SJSA1 (cell line): ENCODE measurements around the gene IL4R. TPM values are rescaled to one million over a fixed set of nuclear protein-coding genes. Genes with fewer than 3 reads are reported as not detected.

Experiments
- DNase-seq, 2 experiments: peaks; one replicate each; pipeline ENCODE4 v3.0.0-alpha.2; 2015 to 2020; ENCODE audit warnings: low spot score in 2 of 2, low read depth in 1 of 2
- H3K27ac ChIP-seq: fragments of 250-450 bp; sonication (Bioruptor Pico); 2 replicates; pipeline ENCODE4 v1.5.1; 2020; ENCODE audit warnings: mild to moderate bottlenecking, moderate library complexity
- H3K27me3 ChIP-seq: fragments of 250-450 bp; sonication (Bioruptor Pico); replicated peaks from 2 replicates; pipeline ENCODE4 v1.5.1; 2020; ENCODE audit warnings: mild to moderate bottlenecking, moderate library complexity
- H3K36me3 ChIP-seq: fragments of 250-450 bp; sonication (Bioruptor Pico); 2 replicates; pipeline ENCODE4 v1.5.1; 2020; ENCODE audit warnings: mild to moderate bottlenecking
- H3K4me1 ChIP-seq: fragments of 250-450 bp; sonication (Bioruptor Pico); replicated peaks from 2 replicates; pipeline ENCODE4 v1.6.1; 2021; ENCODE audit warnings: mild to moderate bottlenecking
- H3K4me3 ChIP-seq: fragments of 250-450 bp; sonication (Bioruptor Pico); 2 replicates; pipeline ENCODE4 v1.5.1; 2020; ENCODE audit warnings: mild to moderate bottlenecking
- H3K9me3 ChIP-seq: fragments of 250-450 bp; sonication (Bioruptor Pico); replicated peaks from 2 replicates; pipeline ENCODE4 v1.5.1; 2020; ENCODE audit warnings: mild to moderate bottlenecking
- total RNA-seq: library from RNA; depleted of rRNA; stranded (reverse); fragments of >200 nt; shearing (Covaris generic); gene quantifications from 2 replicates; pipeline ENCODE4 v1.2.3, GENCODE V29; 2014

The IL4R gene
- total RNA-seq, 1 experiment from 2014 or later = 5.1 TPM

DNA sequence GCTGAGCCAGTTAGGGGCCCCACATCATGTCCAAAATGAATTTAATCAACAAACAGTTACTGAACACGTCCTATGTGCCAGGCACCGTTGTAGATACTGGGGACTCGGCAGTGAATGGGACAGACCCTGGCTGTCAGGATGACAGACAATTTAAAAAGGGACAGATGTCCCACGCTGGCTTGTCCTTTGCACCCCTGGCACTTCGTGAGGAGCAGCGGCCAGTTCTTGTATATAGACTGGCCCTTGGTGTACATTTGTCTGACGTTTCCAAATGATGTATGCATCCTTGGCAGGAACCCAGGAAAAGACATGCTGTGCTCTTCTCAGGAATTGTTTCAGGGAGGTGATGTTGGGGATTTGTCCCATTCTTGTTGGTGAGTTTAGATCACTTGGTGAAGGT, 21.1 kb downstream of the IL4R start:
- Histone ChIP-seq H3K9me3 (no peaks in the 10 kb centered on the region), H3K27me3 (no peaks in the 10 kb centered on the region), H3K4me1 (no peaks in the 10 kb centered on the region), H3K4me3 (no peak overlapping the region), H3K27ac (no peak overlapping the region), H3K36me3 (0 out of 2 replicates have a peak, but pooled peaks cover 3% of the 10 kb centered on the region)
- DNase-seq = no peak

DNA sequence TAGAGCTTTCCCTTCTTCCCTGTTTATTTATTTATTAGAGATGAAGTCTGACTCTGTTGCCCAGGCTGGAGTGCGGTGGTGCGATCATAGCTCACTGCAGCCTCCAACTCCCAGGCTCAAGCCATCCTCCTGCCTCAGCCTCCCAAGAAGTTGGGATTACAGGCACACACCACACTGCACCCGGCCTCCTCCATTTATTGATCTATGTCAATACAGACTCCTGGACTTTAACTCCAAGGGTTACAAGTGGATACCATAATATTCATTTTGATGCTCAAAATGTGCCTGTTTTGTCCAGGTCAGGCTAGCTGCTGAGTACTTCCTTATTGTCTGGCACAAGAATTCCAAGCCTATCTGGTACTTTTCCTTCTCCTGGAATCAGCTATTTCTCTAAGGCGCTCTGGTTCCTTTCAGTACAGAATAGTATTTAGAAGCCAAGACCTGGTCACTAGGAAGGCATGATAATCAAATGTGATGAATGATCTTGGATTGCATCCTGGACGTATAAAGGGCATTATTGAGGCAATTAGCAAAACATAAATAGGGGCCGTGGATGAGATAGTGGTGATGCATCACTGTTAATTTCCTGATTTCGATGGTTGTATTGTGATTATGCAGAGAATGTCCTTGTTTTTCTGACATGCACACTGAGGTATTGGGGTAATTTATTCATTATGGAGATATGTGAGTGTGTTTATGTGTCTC, 21.7 kb downstream of the IL4R start:
- no peaks in the 10 kb centered on the region for H3K27me3 ChIP-seq
- no peak overlapping the region for H3K27ac ChIP-seq
- H3K9me3 ChIP-seq = no peaks in the 10 kb centered on the region
- no peak overlapping the region for H3K4me3 ChIP-seq
- H3K4me1 ChIP-seq = no peaks in the 10 kb centered on the region
- H3K36me3 ChIP-seq = 0 out of 2 replicates have a peak, but pooled peaks cover 3% of the 10 kb centered on the region
- no peak for DNase-seq

DNA sequence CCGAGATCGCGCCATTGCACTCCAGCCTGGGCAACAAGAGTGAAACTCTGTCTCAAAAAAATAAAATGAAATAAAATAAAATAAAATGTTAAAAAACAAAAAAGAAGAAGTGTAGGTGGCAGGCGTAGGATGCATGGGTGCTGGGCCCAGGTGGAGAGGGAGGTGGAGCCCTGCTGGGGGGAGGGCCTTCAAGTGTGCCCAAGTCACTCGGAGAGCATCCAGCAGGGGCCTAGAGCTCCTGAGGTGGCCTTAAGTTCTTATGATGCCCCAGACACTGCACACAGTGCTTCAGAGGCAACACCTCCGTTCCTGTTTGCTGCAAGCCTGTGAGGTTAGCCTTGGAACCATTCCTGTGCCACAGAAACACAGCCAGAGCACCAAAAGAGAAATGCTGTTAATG, 23.2 kb downstream of the IL4R start:
- Histone ChIP-seq H3K36me3 (peaks cover 4% of the 10 kb centered on the region; the same call in 1 of the 2 replicates), H3K9me3 (no peaks in the 10 kb centered on the region), H3K4me3 (no peak overlapping the region), H3K4me1 (no peaks in the 10 kb centered on the region), H3K27ac (no peak overlapping the region), H3K27me3 (no peaks in the 10 kb centered on the region)
- no peak for DNase-seq

DNA sequence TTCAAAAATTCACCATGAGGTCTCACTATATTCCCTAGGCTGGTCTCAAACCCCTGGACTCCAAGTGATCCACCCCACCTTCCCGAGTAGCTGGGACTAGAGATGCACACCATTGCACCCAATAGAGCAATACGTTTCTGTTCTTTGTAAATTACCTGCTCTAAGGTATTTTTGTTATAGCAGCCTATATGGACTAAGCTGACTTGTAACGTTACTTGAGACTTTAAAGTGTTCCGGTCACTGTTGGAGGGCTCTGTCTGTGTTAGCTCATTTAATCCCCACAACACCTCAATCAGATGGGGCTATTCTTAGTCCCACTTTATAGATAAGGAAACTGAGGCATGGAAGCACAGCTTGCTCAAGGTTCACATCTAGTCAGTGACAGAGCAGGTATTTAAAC, 25.4 kb downstream of the IL4R start:
- Histone ChIP-seq H3K9me3 (no peaks in the 10 kb centered on the region), H3K27me3 (no peaks in the 10 kb centered on the region), H3K27ac (no peak overlapping the region), H3K4me3 (no peak overlapping the region), H3K36me3 (peaks cover 11% of the 10 kb centered on the region; the same call in 1 of the 2 replicates), H3K4me1 (no peaks in the 10 kb centered on the region)
- DNase-seq = no peak

DNA sequence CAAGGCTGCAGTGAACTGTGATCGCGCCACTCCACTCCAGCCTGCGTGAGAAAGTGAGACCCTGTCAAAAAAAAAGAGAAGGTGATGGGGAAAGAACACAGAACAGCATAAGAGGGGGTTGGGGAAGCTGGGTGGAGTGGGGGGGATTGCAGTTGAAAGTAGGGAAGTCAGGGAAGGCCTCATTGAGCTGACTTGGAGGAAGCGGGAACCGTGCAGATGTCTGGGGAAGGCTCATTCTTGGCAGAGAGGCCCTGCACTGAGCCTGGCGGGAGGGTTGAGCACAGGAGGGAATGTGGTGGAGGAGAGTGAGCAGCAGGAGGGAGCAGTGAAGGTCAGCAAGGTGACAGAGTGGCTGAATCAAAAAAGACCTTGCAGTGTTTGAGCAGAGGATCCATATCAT, 26.9 kb downstream of the IL4R start:
- H3K4me3 ChIP-seq = no peak overlapping the region
- H3K4me1 ChIP-seq = no peaks in the 10 kb centered on the region
- no peaks in the 10 kb centered on the region for H3K9me3 ChIP-seq
- H3K27me3 ChIP-seq = no peaks in the 10 kb centered on the region
- H3K27ac ChIP-seq = no peak overlapping the region
- peaks cover 8% of the 10 kb centered on the region; the same call in 1 of the 2 replicates for H3K36me3 ChIP-seq
- no peak for DNase-seq

DNA sequence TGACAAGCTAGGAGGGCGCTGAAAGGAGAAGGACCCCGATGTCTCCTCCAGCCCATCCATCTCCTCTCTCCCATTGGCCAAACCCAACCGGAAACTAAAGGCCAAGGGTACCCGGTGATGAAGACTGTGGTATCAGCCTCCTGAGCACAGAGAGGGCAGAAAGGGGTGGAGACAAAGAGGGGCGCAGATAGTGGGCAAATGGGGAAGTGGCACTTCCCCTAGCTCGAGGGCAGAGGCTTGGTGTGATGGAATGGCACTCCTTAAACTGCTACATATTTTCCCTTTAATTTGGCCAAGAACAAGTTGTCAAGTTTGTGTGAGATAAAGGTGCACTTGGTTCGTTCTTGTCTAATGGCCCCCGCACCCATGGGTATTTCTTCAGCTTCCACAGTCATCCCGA, 27.8 kb downstream of the IL4R start:
- Histone ChIP-seq H3K27me3 (no peaks in the 10 kb centered on the region), H3K36me3 (peaks cover 8% of the 10 kb centered on the region; the same call in 1 of the 2 replicates), H3K4me3 (no peak overlapping the region), H3K4me1 (no peaks in the 10 kb centered on the region), H3K9me3 (no peaks in the 10 kb centered on the region), H3K27ac (no peak overlapping the region)
- no peak for DNase-seq

DNA sequence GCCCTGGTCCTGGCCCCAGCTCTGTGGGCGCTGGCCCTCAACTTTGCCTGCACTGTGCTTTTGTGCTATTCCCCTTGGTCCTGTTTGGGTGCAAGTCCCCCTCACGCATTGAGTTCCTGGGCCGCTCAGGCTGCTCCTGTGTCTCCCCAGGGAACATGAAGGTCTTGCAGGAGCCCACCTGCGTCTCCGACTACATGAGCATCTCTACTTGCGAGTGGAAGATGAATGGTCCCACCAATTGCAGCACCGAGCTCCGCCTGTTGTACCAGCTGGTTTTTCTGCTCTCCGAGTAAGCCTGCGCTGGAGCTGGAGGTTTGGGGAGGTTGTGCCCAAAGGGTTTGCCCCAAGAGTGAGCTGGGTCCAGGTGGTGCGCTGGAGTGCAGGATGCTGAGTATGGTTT, 28.2 kb downstream of the IL4R start:
- no peak overlapping the region for H3K27ac ChIP-seq
- no peak for DNase-seq
- H3K4me1 ChIP-seq = no peaks in the 10 kb centered on the region
- H3K9me3 ChIP-seq = no peaks in the 10 kb centered on the region
- no peak overlapping the region for H3K4me3 ChIP-seq
- no peaks in the 10 kb centered on the region for H3K27me3 ChIP-seq
- peaks cover 8% of the 10 kb centered on the region; the same call in 1 of the 2 replicates for H3K36me3 ChIP-seq

DNA sequence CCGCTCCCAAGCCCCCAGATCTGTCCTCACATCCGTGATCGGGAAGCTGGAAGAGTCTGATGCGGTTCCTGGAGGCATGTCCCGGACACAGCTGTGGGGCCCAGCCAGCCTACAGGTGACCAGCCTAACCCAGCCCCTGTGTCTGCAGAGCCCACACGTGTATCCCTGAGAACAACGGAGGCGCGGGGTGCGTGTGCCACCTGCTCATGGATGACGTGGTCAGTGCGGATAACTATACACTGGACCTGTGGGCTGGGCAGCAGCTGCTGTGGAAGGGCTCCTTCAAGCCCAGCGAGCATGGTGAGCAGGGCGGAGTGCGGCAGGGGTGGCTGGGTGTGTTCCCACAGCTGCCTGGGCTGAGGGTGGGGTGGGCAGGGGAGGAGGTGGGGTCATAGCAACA, 30.9 kb downstream of the IL4R start:
- no peak overlapping the region for H3K27ac ChIP-seq
- H3K4me1 ChIP-seq = no peaks in the 10 kb centered on the region
- H3K4me3 ChIP-seq = no peak overlapping the region
- no peaks in the 10 kb centered on the region for H3K9me3 ChIP-seq
- peaks cover 8% of the 10 kb centered on the region; the same call in 1 of the 2 replicates for H3K36me3 ChIP-seq
- H3K27me3 ChIP-seq = no peaks in the 10 kb centered on the region
- no peak for DNase-seq

DNA sequence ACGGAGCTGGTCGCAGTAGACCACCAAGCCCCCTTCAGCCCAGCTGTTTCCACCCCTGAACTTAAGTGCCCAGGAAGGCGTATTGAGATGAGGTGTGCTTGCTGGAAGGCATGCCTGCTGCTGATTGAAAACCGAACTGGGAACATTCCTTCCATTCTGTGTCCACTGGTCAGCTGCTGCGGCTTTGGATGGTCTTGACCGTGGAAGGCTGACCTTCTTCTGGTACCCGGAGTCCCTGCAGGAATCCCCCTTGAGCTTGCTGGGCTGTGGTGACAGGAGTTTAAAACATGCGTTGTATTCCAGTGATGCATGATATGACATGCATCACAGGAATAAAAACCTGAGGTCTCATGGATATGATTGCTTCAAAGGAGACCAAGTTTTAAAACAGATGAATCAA, 31.4 kb downstream of the IL4R start:
- H3K27ac ChIP-seq = no peak overlapping the region
- H3K4me1 ChIP-seq = no peaks in the 10 kb centered on the region
- peaks cover 8% of the 10 kb centered on the region; the same call in 1 of the 2 replicates for H3K36me3 ChIP-seq
- no peaks in the 10 kb centered on the region for H3K27me3 ChIP-seq
- H3K9me3 ChIP-seq = no peaks in the 10 kb centered on the region
- H3K4me3 ChIP-seq = no peak overlapping the region
- no peak for DNase-seq

DNA sequence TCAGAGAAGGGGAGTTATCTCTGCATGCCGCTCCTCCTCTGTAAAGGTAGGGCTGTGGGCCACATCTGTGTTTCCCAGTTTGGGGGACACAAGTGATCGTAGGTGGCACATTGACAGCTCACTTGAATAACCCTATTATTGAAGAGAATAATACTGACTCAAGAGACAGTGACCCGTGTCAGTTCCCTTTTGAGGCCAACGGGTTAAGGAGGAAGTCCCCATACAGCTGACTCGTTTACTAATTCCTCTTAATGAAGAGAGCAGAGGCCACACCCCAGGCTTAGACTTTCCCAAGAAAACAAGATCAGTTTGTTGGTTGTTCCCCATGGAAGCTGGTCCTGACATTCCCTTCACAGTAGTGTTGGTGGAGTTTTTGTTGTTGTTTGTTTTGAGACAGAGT, 33.0 kb downstream of the IL4R start:
- H3K4me1 ChIP-seq = no peaks in the 10 kb centered on the region
- H3K4me3 ChIP-seq = no peak overlapping the region
- no peaks in the 10 kb centered on the region for H3K27me3 ChIP-seq
- H3K36me3 ChIP-seq = peaks cover 9% of the 10 kb centered on the region; the same call in 1 of the 2 replicates
- H3K9me3 ChIP-seq = no peaks in the 10 kb centered on the region
- DNase-seq = no peak
- H3K27ac ChIP-seq = no peak overlapping the region

DNA sequence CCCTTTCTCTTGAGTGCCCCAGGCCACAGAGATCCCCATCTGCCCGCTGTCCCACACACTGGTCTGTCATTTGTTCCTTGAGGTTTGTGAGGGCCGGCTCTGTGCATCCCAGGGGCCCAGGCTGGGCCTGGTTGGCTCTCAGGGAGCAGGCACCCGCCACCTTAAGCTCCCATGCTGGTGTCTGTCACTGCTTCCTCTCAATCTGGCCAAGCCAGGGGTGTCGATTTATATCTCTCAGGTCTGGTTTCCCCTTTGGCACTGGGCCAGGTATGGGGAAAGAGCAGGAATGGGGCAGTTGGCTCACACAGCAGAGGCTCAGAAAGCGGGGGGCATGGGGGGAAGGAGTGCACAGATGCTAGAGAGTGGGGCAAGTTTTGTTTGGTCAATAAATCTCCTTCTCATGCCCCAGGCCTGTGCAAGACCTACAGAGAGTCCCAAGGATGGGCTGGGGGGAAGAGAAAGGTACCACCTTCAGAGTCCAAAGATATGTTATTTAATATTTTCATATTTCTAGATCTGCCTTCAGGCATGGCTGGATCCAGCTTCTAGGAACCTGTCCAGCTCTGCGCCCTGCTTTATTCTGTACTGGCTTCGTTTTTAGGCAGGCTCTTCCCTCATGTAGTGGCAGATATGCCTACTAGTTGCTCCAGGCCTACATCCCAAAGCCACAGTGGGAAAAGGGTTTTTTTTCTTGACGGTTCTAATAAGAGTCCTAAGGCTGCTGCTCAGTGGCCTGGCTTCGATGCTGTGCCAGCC, 34.3 kb downstream of the IL4R start:
- Histone ChIP-seq H3K4me3 (no peak overlapping the region), H3K4me1 (no peaks in the 10 kb centered on the region), H3K36me3 (peaks cover 9% of the 10 kb centered on the region; the same call in 1 of the 2 replicates), H3K9me3 (no peaks in the 10 kb centered on the region), H3K27ac (no peak overlapping the region), H3K27me3 (no peaks in the 10 kb centered on the region)
- no peak for DNase-seq

DNA sequence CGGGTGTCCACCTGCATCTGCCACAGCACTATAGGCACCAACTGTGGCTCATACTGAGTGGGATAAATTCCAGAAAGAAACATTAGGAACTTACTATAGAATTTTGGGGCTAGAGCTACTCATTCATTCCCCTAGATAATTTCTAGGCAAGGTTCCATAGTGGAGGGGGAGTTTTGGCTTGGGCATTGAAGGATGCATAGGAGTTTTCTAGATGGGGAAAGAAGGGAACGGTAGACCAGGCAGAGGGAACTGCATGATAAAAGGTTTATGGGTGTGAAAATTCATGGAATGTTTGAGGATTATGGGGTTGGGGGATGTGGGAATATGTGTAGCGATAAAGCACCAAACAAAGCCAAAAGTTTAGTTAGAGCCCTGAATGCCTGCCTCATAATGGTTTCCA, 35.5 kb downstream of the IL4R start:
- Histone ChIP-seq H3K36me3 (peaks cover 12% of the 10 kb centered on the region), H3K4me1 (no peaks in the 10 kb centered on the region), H3K27ac (no peak overlapping the region), H3K27me3 (no peaks in the 10 kb centered on the region), H3K4me3 (no peak overlapping the region), H3K9me3 (no peaks in the 10 kb centered on the region)
- DNase-seq = no peak

DNA sequence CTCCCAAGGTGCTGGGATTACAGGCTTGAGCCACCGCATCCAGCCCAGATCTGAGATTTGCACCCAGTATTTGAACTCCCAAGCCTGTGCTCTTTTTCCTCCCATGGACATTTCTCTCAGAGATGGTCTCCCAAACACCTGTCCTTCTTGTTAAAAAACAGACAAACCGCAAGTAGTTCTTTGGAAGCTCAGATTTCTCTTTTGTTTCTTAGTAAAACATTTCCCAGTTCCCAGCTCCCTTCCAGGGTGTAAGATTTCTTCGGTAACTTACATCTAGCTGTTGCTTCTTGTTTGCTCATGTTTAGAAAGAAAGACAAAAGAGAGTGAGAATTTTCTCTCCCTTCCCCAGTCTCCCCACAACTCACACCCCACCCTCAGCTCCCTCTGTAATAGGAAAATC, 36.2 kb downstream of the IL4R start:
- peaks cover 16% of the 10 kb centered on the region for H3K36me3 ChIP-seq
- no peak overlapping the region for H3K4me3 ChIP-seq
- no peak for DNase-seq
- no peak overlapping the region for H3K27ac ChIP-seq
- H3K9me3 ChIP-seq = no peaks in the 10 kb centered on the region
- H3K27me3 ChIP-seq = no peaks in the 10 kb centered on the region
- no peaks in the 10 kb centered on the region for H3K4me1 ChIP-seq

DNA sequence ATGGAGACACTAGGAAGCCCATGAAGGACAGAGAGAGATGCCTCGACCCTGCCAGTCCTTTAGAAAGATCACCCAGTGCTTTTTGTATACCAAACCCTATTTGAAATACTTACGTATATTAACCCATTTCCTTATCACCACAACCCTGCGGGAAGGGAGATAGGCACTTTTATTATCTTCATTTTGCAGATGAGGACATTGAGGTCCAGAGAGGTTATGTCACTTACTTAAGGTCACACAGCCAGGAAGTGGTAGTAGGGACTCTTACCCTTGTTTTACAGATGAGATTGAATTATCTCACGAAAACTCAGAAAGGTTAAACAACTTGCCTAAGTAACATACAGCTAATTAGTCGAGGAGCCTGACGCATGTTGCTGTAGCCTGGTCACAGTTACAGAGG, 38.2 kb downstream of the IL4R start:
- Histone ChIP-seq H3K27ac (no peak overlapping the region), H3K4me3 (no peak overlapping the region), H3K4me1 (no peaks in the 10 kb centered on the region), H3K27me3 (no peaks in the 10 kb centered on the region), H3K36me3 (peaks cover 16% of the 10 kb centered on the region), H3K9me3 (no peaks in the 10 kb centered on the region)
- DNase-seq = no peak
